ENCODE data around the gene ARSH.

- TF ChIP-seq CTCF (IDR thresholded peaks at IDR 0.05) (no peak), POLR2A (IDR thresholded peaks at IDR 0.05) (no peak)
Observed at GRCh38 chrX:3044196-3044595, 37.9 kb downstream of the ARSH start.
